Adrenal gland (tissue), 5 donors: ENCODE results near the gene PELI2.

ENCODE experiments used
- CTCF ChIP-seq, 6 experiments: fragments of 450-650 bp in 4 of 6; fragments of 200-600 bp in 2 of 6; sonication (generic) in 1 of 6; IDR thresholded peaks; 1 replicate in 5 of 6; 2 replicates in 1 of 6; pipeline versions ENCODE4 v1.5.1 to v1.8.0; 2016 to 2021; ENCODE audit warnings: antibody characterized with exemption in 6 of 6, mild to moderate bottlenecking in 2 of 6, moderate library complexity in 1 of 6
- POLR2A ChIP-seq, 2 donors: fragments of 450-650 bp; IDR thresholded peaks; one replicate each; pipeline ENCODE4 v1.6.1; 2017; ENCODE audit warnings: antibody characterized with exemption in 2 of 2, mild to moderate bottlenecking in 2 of 2, moderate library complexity in 1 of 2
- donor health status: DM: no; HTN: no; CAD: no.

- TF ChIP-seq CTCF (IDR thresholded peaks at IDR 0.05) (no peak), POLR2A (IDR thresholded peaks at IDR 0.05) (no peak)
These were observed 223.7 kb downstream of the PELI2 start for GRCh38 chr14:56341766-56342493.
